ENCODE data around the gene NDUFA11. TPM values are rescaled to one million over a fixed set of nuclear protein-coding genes. Genes with fewer than 3 reads are reported as not detected.

Gene NDUFA11
- total and polyA plus RNA-seq, 2 of the 13 experiments (the other 11 are each of a cell fraction or from before 2014, with no cell fraction given) = 286 to 378 TPM

- TF ChIP-seq HNF4G (IDR thresholded peaks at IDR 0.05; ENCODE audit: borderline replicate concordance, low read depth, low read length) (no peak), HNF4G (CRISPR knock-in tag; IDR thresholded peaks at IDR 0.05; ENCODE audit: borderline replicate concordance, low read depth) (no peak; the same call in 1 of the 2 replicates), SPEN (CRISPR knock-in tag; IDR thresholded peaks at IDR 0.05; ENCODE audit: low read depth) (peak; percentile 42; the same call in 1 of the 2 replicates), E2F5 (CRISPR knock-in tag; conservative IDR thresholded peaks at IDR 0.05) (no peak), ZNF563 (CRISPR knock-in tag; IDR thresholded peaks at IDR 0.05) (no peak), TFDP1 (CRISPR knock-in tag; IDR thresholded peaks at IDR 0.05; ENCODE audit: borderline replicate concordance) (no peak), ATM (IDR thresholded peaks at IDR 0.05; ENCODE audit: borderline replicate concordance) (no peak), CC2D1A (CRISPR knock-in tag; IDR thresholded peaks at IDR 0.05) (no peak), ZUFSP (CRISPR knock-in tag; IDR thresholded peaks at IDR 0.05; ENCODE audit: borderline replicate concordance) (no peak), TFDP2 (CRISPR knock-in tag; IDR thresholded peaks at IDR 0.05) (0 out of 2 replicates have a peak, but pooled peaks have one; percentile 17), MLLT10 (CRISPR knock-in tag; IDR thresholded peaks at IDR 0.05) (no peak), ZNF768 (CRISPR knock-in tag; IDR thresholded peaks at IDR 0.05) (peak; percentile 48; the same call in 1 of the 2 replicates), ZNF878 (CRISPR knock-in tag; IDR thresholded peaks at IDR 0.05) (peak; percentile 49; the same call in 1 of the 2 replicates), ZNF280D (CRISPR knock-in tag; IDR thresholded peaks at IDR 0.05) (no peak; the same call in 1 of the 2 replicates), GLI4 (CRISPR knock-in tag; IDR thresholded peaks at IDR 0.05; ENCODE audit: borderline replicate concordance) (no peak), NFYC (CRISPR knock-in tag; IDR thresholded peaks at IDR 0.05) (no peak), ASH2L (IDR thresholded peaks at IDR 0.05; ENCODE audit: insufficient read length, low read depth, low read length) (no peak), ZFP36L2 (CRISPR knock-in tag; IDR thresholded peaks at IDR 0.05) (no peak), THAP7 (CRISPR knock-in tag; IDR thresholded peaks at IDR 0.05) (no peak), SMC3 (IDR thresholded peaks at IDR 0.05; ENCODE audit: low read length) (peak; percentile 68; the same call in 1 of the 2 replicates)
Observed at GRCh38 chr19:5891938-5892771, 11.4 kb downstream of the NDUFA11 start (continued).
